Heart left ventricle (tissue), 13 donors: ENCODE measurements around the gene CYP2D6.

ENCODE experiments used
- CTCF ChIP-seq, 12 donors: fragments of 200-600 bp; sonication (generic) in 4 of 12; IDR thresholded peaks; one replicate each; pipeline versions ENCODE4 v1.5.0 to v1.8.0; 2018 to 2022; ENCODE audit warnings: antibody characterized with exemption in 12 of 12, mild to moderate bottlenecking in 5 of 12
- POLR2A ChIP-seq, 2 donors: fragments of 450-650 bp; IDR thresholded peaks; one replicate each; pipeline ENCODE4 v1.6.1; 2017; ENCODE audit warnings: antibody characterized with exemption in 2 of 2, mild to moderate bottlenecking in 2 of 2, moderate library complexity in 2 of 2
- donor health status: ischemic (EF 13 %, LVEDD 7.1; RV severe dilation, severe dysfunction).
- donor health status: DM: no; HTN: yes; CAD: no.
- donor health status: DM: no; HTN: no; CAD: no.
- donor health status: ischemic (EF 25% LVEDD 6.9; RV normal size, moderate dysfunction).
- donor health status: ischemic (EF 25% LVEDD 5.7; RV mildly dilated, moderate dysfunction).
- donor health status: ischemic (EF 35%, LVEDD 5.7; RV mildly dilated, moderate dysfunction).
- donor health status: nonischemic (EF 11% LVEDD 7.7; RV severe dilation, severe dysfunction).
- donor health status: DM: yes; HTN: yes; CAD: no.
- donor health status: PGD.
- donor health status: ischemic (EF 29% LVEDD 5.4; RV normal size, mild dysfunction).
- donor health status: nonischemic (EF 23%, LVEDD 6.1; RV moderate dilation, normal function).

GRCh38 chr22:42090596-42091454 is 39.8 kb downstream of the CYP2D6 start, which contains the start of gene NDUFA6:
- TF ChIP-seq CTCF (IDR thresholded peaks at IDR 0.05) (peak; percentile 84 to 99 (median 96)), POLR2A (IDR thresholded peaks at IDR 0.05) (peak; percentile 57 to 89)
